NCI-H1417 treated with DMSO at 0.1 percent for 48 hours (cell line): ENCODE results near the gene CARD10.

Experiments
- DNase-seq: peaks from one replicate; lab custom pipeline; 2025; lab: John Stamatoyannopoulos, UW

The CARD10 gene

GRCh38 chr22:37503850-37504249, 15.4 kb downstream of the CARD10 start:
- no peak for DNase-seq

GRCh38 chr22:37503183-37503683, 16.0 kb downstream of the CARD10 start:
- DNase-seq, result no peak

- no peak for DNase-seq
Measured at GRCh38 chr22:37502342-37503182, 16.7 kb downstream of the CARD10 start.

GRCh38 chr22:37501610-37502341, 17.4 kb downstream of the CARD10 start:
- no peak for DNase-seq

GRCh38 chr22:37500745-37501609, 18.2 kb downstream of the CARD10 start:
- no peak for DNase-seq

- DNase-seq, result no peak
Measured at GRCh38 chr22:37499789-37500540, 19.2 kb downstream of the CARD10 start.

- no peak for DNase-seq
Measured at GRCh38 chr22:37499027-37499707, 20.0 kb downstream of the CARD10 start.

- no peak for DNase-seq
Measured at GRCh38 chr22:37498289-37498909, 20.8 kb downstream of the CARD10 start.

GRCh38 chr22:37497062-37497599, 22.1 kb downstream of the CARD10 start:
- DNase-seq, result no peak

GRCh38 chr22:37496651-37497050, 22.6 kb downstream of the CARD10 start:
- DNase-seq, result no peak

- DNase-seq, result no peak
Measured at GRCh38 chr22:37493979-37494378, 25.2 kb downstream of the CARD10 start.

- no peak for DNase-seq
Measured at GRCh38 chr22:37492428-37493344, 26.5 kb downstream of the CARD10 start.

- DNase-seq, result no peak
Measured at GRCh38 chr22:37491559-37492427, 27.4 kb downstream of the CARD10 start.

- no peak for DNase-seq
Measured at GRCh38 chr22:37491106-37491505, 28.1 kb downstream of the CARD10 start.

- DNase-seq, result no peak
Measured at GRCh38 chr22:37489983-37490382, 29.2 kb downstream of the CARD10 start.

- DNase-seq, result no peak
Measured at GRCh38 chr22:37488337-37489135, 30.7 kb downstream of the CARD10 start.

GRCh38 chr22:37487571-37487970, 31.6 kb downstream of the CARD10 start:
- no peak for DNase-seq
